ENCODE data around the gene PRKCA. TPM values are rescaled to one million over a fixed set of nuclear protein-coding genes. Genes with fewer than 3 reads are reported as not detected.

PRKCA gene
- total and polyA plus RNA-seq, 9 of the 15 experiments (the other 6 are each of a cell fraction or from before 2014, with no cell fraction given), result 3.2 to 33.0 (median 17.8) TPM

DNA sequence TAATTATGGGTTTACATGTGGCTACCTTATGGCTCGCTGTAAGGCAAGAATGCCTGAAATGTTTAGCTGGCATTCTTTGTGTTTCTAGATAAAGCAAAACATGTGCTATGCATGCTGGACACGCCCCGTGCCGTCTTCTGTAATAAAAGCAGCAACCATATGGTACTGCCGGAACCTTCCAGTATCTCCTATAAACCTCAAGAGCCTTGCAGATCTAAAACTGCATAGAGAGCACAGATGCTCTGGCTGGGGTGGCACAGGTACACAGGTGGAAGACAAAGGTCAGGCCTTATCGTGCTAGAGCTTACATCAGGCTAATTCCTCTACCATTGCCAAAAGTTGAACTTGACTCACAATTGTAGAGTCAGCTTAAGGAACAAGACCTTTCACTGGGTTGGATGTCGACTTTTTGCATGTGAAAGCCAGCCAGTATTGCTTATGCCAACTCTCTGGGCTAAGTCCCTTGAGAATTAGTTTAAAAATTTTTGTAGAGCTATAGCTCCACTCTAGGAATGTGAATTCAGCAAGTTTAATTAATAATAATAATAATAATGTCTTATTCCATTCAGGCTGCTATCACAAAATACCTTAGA lies 345.1 kb downstream of the PRKCA start:
- Histone ChIP-seq H3K27me3 (ENCODE audit: control insufficient read depth in 2 of 2, insufficient read depth in 2 of 2, low read length in 2 of 2) (no peaks in the 10 kb centered on the region), H2AFZ (ENCODE audit: low read depth, low read length) (no peak overlapping the region), H3K36me3 (ENCODE audit: control insufficient read depth, insufficient read depth, low read length) (peaks cover 15% of the 10 kb centered on the region; the same call in 2 of the 3 replicates), H3K9me3 (replicated peaks; ENCODE audit: control insufficient read depth, insufficient read depth, low read depth, low read length) (no peaks in the 10 kb centered on the region), H3K9me1 (ENCODE audit: control insufficient read depth, insufficient read depth, low read length) (no peaks in the 10 kb centered on the region), H3K27ac (ENCODE audit: extremely low read depth, low read depth, low read length) (no peak overlapping the region), H3K79me2 (ENCODE audit: control insufficient read depth, insufficient read depth, low read length) (no peaks in the 10 kb centered on the region), H3K9ac (ENCODE audit: insufficient read depth in 1 of 2, low read depth in 2 of 2, low read length in 2 of 2) (no peak overlapping the region), H3K4me3 (no peak overlapping the region), H4K20me1 (replicated peaks; ENCODE audit: control insufficient read depth, insufficient read depth, low read length) (0 out of 2 replicates have a peak, but pooled peaks cover 3% of the 10 kb centered on the region), H3K4me2 (ENCODE audit: insufficient read depth, low read length) (no peak overlapping the region), H3K4me1 (replicated peaks in 1 of 2; ENCODE audit: control insufficient read depth in 2 of 2, insufficient read depth in 2 of 2, low read length in 2 of 2) (no peaks in the 10 kb centered on the region)
- no TSS peak for BruUV-seq (replicated peaks)
- 87% methylated on average over 7 of the region's 7 CpGs for WGBS (ENCODE audit: insufficient coverage, low coverage, missing lambda C conversion rate)
- FAIRE-seq (no peak), DNase-seq (ENCODE audit: extremely low read depth in 1 of 4, low spot score in 3 of 4) (no peak), ATAC-seq (no peak)
- ChIA-PET POLR2A (interaction anchor here (1.0 kb wide), 1 partner anchor 29 kb away, joined by 3 read pairs; no protein-coding TSS in a partner anchor), CTCF (ENCODE audit: low intra/inter-chr PET ratio) (no interaction called here)
- TF ChIP-seq ZKSCAN1 (IDR thresholded peaks at IDR 0.05; ENCODE audit: low read depth, low read length), result no peak
- TF ChIP-seq, protein P1, sequence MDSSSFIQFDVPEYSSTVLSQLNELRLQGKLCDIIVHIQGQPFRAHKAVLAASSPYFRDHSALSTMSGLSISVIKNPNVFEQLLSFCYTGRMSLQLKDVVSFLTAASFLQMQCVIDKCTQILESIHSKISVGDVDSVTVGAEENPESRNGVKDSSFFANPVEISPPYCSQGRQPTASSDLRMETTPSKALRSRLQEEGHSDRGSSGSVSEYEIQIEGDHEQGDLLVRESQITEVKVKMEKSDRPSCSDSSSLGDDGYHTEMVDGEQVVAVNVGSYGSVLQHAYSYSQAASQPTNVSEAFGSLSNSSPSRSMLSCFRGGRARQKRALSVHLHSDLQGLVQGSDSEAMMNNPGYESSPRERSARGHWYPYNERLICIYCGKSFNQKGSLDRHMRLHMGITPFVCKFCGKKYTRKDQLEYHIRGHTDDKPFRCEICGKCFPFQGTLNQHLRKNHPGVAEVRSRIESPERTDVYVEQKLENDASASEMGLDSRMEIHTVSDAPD (CRISPR knock-in tag; IDR thresholded peaks at IDR 0.05), result no peak
- TF ChIP-seq NCOA4 (IDR thresholded peaks at IDR 0.05; ENCODE audit: partially characterized antibody), result no peak
- TF ChIP-seq NCOA6 (IDR thresholded peaks at IDR 0.05), result no peak
- no peak for TF ChIP-seq PHF20 (IDR thresholded peaks at IDR 0.05; ENCODE audit: partially characterized antibody)
- TF ChIP-seq BMI1 (IDR thresholded peaks at IDR 0.05; ENCODE audit: low read length), result no peak
- TF ChIP-seq GABPB2 (CRISPR knock-in tag; conservative IDR thresholded peaks at IDR 0.05), result no peak
- TF ChIP-seq CBX5 (IDR thresholded peaks at IDR 0.05; ENCODE audit: borderline replicate concordance, low read depth), result no peak
- TF ChIP-seq HDAC6 (IDR thresholded peaks at IDR 0.05; ENCODE audit: low read depth, low read length), result no peak
- no peak for TF ChIP-seq MYC (IDR thresholded peaks at IDR 0.05; ENCODE audit: low read depth, low read length)
- no peak for TF ChIP-seq MYC (CRISPR knock-in tag; IDR thresholded peaks at IDR 0.05; ENCODE audit: borderline replicate concordance, low read depth)
- no peak for TF ChIP-seq HMGN3 (IDR thresholded peaks at IDR 0.05; ENCODE audit: borderline replicate concordance, extremely low read depth, insufficient read length, low read depth, low read length)
- no peak for TF ChIP-seq RBM15 (IDR thresholded peaks at IDR 0.05; ENCODE audit: insufficient read depth, low read length)
- no peak for TF ChIP-seq SETDB1 (IDR thresholded peaks at IDR 0.05; ENCODE audit: low read length)
- TF ChIP-seq CBFA2T3 (IDR thresholded peaks at IDR 0.05), result no peak
- no peak for TF ChIP-seq ZNF41 (CRISPR knock-in tag; conservative IDR thresholded peaks at IDR 0.05)
- in situ Hi-C loops (cut with MboI) (no loop called here), intact Hi-C loops (cut with micrococcal nuclease) (no loop called here)

Data from K562 (cell line).